Hepatocyte (in vitro differentiated cells): Measurements from ENCODE around the gene MSH3.

Experiments used
- CTCF ChIP-seq: fragments of 200-600 bp; sonication (generic); IDR thresholded peaks from 2 replicates; pipeline ENCODE4 v1.5.1; 2016; ENCODE audit warnings: antibody characterized with exemption, mild to moderate bottlenecking; ENCODE audit not compliant: poor library complexity
- EZH2 ChIP-seq: fragments of 200-600 bp; sonication (generic); IDR thresholded peaks from 2 replicates; pipeline ENCODE4 v1.6.1; 2016; ENCODE audit warnings: antibody characterized with exemption, mild to moderate bottlenecking, borderline replicate concordance

- TF ChIP-seq CTCF, result no peak
- TF ChIP-seq EZH2, result no peak
These were observed 125.6 kb downstream of the MSH3 start for GRCh38 chr5:80780024-80780423.
